Central memory CD4-positive, alpha-beta T cell (primary cell): ENCODE measurements around the gene EPRS1.
"Not testable (repeated sequence)": the region's sequence is repeated elsewhere in the genome, so short reads cannot be mapped to it uniquely, and the experiment has no call there.

ENCODE experiments used
- DNase-seq: peaks from one replicate; pipeline ENCODE4 v3.0.0; 2022
- total RNA-seq, 3 experiments: gene quantifications; one replicate each; lab custom pipeline; 2026; lab: John Stamatoyannopoulos, UW

Gene EPRS1
- 104 to 612 (median 321) reads per million in 3 experiments for total RNA-seq

DNA sequence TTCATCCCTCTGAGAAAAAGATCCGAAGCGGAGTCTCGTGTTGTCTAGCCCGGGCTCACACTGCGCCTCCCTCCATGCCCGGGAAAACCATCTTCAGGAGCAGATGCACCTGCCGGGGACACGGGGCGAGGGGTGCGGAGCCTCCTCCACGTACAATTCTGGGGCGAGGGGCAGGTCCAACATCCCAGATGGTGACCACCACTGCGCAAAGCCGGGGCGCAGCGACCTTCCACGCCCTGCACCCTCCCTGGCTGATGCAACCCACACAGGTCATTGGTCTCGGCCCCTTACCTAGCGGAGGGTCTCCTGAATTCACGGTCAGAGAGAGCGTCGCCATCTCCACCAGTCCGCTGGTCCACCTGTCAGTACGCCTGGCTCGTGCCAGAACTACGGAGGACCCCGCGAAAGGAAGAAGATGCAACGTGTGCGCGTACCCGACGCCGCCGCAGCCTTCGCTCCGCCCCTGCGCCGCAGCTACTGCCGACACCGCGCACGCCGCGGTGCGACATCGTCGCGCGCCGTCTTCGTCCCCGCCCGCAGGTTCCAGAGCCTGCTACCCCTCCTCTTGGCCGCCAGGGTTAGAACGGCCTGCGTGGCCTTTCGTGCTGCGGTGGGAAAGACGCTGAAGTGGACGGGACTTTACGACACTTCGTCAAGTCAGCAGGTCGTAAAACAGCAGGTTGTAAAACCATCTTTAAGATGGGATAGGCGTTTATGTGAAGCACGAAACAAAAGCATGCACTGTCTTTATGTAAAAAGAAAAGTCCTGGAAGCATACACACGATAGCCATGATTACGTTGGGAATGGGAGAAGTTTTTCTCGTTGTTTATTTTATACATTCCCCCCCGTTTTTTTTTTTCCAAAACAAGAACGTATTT is at the start of gene EPRS1:
TSS of gene EPRS1 (minus strand) at position 454 of the 879 bp plus-strand sequence. CDS start at position 337, 117 bp downstream.
- DNase-seq: peak; percentile 97

DNA sequence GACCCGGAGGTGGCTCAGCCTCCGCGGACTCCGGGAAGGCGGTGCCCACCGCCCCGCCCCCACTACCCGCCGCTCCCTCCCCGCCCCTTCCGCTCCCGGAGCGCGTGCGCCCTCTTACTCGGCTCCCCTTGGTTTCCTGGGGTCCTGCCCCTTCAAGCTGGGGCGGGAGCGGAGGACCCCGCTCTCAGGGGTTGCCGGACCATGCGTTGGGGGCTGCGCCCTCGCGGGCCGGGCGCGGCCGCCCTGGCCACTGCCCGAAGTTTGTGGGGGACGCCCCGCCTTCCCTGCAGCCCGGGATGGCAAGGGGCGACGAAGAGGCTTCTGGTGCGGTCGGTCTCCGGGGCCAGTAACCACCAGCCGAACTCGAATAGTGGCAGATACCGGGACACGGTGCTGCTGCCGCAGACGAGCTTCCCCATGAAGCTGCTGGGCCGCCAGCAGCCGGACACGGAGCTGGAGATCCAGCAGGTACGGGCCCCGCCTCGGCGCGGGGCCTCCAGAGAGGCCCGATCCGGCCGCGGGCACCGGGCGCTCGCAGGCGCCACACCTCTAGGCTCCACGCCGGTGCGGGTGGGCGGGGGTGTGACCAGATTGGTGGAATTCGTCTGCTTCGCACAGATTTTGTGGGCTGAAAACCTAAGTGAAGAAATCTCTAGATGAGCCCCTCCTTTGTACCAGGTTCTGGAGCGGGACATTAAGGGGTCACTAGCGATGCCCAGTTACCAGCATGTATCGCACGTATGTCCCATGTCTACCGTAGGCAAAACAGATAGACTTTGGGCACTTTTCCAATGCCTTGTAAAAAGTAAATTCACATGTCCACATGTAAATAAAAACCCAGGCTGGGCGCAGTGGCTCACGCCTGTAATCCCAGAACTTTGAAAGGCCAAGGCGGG is 48.0 kb upstream of the EPRS1 start, which contains the start of gene IARS2:
TSS of gene IARS2 (plus strand) at position 117 of the 896 bp plus-strand sequence. CDS start at position 202, 85 bp downstream.
- peak; percentile 85 for DNase-seq

DNA sequence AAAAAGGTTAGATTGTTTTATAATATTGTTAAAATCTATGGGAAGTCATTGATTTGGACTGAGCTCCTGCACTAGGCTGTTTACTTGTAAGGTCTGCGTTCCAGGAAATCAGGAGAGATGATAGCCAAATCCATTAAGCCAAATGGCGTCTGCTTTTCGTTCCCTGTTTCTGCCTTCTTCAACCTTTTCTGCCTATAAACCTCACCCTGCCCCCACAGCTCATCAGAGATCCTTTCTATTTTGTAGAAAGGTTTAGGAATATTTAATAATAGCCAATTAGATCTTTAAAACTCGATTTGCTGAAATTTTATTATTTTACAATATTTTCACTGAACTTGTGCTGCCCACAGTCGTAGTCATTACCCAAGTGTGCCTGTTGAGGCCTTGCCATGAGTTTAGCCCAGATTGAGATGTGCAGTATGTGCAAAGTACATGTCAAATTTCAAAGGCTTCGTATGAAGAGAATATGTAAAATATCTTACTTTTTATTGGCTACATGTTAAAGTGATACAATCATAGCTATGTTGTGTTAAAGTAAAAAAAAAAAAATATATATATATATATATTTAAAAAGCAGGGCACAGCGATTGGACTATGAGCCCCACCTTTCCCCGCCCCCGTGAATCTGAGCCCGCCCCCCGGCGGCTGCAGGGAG is 47.2 kb upstream of the EPRS1 start:
- DNase-seq: no peak

DNA sequence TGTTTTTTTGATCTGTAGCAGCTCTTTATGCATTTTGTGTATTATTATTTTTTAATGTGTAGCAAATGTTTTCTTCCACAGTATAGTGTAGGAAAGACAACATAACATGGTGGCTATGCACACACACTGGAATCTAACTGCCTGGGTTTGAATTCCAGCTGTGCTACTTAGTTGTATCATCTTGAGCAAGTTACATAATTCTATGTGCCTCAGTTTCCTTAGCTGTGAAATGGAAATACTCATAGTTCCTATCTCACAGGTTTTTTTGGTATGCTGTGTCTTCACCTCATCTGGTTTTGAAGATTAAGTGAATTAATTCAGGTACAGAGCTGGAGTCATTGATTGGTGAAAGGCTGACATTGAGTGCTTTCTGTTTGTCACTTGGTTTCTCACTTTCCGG is 46.4 kb upstream of the EPRS1 start:
- no peak for DNase-seq

DNA sequence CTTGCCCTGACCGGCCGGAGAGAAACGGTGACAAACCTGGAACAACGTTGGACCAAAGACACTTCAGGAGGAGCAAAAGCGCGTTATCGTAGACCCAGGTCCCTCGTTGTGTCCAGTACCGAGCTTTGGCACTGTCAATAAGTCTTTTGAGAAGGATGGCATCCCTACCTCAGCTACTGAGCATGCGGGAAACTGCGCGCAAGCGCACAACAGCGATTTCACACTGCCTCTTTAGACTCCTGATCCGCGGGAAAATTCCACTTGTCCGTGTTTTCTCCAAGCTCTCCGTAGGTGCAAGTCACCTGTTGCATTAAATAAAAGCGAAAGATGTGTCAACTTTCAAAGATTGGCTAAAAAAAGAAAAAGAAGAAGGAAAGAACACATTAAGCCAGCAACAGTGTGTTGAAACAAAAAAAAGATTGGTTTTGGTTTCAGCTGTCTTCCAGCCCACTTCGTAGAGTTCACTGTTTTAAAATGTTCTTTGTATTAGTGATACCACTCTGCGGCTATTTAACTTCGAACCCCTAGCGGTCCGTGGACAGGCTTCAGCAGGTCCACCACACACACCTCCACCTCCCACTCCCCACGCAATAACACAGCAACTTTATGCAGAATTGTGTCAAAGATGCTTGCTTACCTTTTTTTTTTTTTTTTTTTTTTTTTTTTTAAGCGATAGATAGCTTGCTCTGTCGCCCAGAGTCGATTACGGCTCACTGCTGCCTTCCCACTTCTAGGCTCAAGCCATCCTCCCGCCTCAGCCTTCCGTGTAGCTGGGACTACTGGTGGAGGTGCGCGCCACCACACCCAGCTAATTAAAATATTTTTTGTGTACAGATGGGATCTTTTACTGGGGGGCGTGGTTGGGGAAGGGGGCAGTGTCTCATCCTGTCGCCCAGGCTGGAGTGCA is 43.6 kb upstream of the EPRS1 start, which contains the start of gene BPNT1:
TSS of gene BPNT1 (minus strand) at position 139 of the 907 bp plus-strand sequence. CDS start 9,942 bp downstream, outside the sequence.
- peak; percentile 97 for DNase-seq

DNA sequence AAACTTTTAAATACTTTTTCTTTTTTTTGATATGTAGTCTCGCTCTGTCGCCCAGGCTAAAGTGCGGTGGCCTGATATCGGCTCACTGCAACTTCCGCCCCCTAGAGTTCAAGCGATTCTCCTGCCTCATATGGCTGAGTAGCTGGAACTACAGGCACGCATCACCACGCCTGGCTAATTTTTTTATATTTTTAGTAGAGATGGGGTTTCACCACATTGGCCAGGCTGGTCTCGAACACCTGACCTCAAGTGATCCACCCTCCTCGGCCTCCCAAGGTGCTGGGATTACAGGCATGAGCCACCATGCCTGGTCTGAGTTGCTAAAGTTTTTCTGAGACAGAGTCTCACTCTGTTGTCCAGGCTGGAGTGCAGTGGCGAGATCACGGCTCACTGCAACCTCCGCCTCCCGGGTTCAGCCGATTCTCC is 40.0 kb upstream of the EPRS1 start:
- not testable (repeated sequence) for DNase-seq

DNA sequence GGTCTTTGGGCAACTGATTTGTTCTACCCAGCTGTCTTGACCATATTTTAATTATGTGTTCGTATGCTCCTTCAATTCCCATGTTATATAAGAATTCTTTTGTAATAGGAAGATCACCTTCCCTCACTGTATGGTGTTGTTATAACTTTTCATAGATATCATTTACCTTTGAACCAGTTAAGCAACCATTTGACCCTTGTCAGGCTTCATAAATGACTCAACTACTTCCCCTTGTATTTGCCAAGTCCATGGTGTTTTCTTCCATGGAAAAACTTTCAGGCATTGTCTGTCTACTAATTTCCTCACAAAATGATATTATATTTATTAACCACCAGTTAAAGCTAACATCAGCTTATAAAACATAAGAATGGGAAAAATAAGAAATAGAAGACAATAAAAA is 38.2 kb upstream of the EPRS1 start:
- DNase-seq: no peak

DNA sequence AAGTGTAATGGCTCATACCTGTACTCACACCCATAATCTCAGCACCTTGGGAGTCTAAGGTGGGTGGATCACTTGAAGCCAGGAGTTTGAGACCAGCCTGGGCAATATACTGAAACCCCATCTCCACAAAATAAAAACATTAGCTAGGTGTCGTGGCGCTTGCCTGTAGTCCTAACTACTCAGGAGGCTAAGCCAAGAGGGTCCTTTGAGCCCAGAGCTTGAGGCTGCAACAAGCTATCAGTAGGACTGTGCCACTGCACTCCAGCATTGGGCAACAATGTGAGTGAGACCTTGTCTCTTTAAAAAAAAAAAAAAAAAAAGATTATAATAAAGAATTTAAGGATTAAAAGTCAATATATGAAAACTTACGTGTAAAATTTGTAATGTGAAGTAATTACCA is 31.6 kb upstream of the EPRS1 start:
- no peak for DNase-seq

DNA sequence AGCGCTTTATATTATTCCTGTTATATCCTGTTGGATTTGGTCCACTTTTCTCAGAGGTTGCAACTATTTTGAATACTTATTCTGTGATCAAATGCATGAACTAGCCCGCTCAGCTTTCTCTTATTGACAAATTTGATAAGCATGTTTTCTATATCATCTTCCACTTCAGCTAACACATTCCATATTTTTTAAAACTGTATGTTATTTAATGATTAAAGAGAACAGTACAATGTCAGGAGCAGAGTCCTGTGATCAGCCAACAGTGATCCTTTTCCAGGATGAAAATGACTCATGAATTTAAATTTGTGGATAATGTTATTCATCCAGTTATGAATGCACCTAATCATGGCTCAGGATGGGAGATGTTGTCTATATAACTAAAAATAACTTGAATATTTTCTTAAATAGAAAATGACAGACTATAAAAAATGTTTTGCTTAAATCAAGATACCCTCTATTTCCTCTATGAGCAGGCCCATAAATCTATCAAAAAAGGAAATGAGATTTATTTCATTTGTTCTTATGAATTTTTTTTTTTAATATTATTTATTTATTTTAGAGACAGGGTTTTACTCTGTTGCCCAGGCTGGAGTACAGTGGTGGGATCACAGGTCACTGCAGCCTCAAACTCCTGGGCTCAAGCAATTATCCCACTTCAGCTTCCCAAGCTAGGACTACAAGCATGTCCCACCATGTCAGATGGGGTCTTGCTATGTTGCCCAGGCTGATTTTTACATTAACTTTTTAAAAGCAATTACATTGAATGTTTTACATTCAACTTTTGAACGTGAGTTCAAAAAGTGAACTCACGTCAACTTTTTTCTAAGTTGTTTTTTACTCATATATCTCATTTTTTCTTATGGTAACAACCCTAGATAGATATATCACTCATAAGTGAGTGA is 30.8 kb upstream of the EPRS1 start:
- DNase-seq: no peak

DNA sequence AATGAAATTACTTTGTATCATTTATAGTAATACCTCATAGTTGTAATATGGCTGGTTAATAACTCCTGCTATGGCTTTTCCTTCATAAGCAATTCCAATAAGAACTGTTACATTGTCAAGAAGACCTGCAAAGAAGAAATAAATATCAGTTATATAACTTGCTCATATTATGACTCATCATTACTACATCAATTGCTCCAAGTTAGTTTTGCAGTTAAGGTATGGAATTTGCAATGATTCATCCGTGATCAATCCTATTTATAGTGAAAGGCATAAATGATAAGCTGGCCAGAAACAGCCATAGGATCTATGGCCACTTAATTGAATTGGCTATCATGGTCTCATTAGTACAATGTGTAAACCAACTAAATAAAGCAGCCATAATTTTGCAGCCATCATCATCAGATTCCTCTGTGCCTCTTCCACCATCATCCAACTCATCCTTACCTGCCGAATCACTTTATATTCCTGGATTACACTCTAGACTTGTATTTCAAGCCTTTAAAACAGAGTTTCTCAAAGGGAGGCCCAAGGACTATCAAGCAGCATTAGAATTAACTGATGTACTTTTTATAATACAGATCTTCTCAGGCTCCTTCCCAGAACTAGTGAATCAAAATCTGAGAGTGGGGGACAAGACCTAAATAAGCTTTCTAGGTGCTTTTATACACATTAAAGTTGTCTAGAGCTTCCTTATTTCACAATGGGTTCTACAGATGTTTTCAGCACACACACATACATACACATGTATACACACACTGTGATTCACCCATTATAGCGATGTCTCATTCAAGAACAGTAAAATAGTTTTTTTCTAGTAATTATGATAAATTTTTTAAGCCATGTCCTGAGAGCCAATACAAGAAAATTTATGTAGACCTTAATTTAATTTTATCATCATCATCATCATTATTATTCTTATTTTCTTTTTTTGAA is 21.2 kb upstream of the EPRS1 start:
- DNase-seq: no peak

DNA sequence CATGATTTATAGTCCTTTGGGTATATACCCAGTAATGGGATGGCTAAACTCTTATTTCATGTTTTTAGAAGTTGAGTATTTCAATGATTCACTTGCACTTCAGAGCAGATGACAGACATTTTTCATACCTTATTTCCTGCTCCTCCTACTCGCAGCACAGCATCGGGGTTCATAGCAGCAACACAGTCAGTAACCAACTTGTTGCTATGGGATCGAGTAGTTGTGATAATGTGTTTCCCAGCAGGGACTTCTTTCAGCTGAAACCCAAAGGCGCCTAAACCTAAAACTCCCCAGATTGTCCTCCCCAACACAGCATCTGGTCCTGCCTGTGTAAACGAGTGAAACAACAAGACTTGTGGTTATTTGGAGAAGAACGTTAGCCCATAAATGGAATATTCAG is 16.3 kb upstream of the EPRS1 start:
- DNase-seq: no peak

DNA sequence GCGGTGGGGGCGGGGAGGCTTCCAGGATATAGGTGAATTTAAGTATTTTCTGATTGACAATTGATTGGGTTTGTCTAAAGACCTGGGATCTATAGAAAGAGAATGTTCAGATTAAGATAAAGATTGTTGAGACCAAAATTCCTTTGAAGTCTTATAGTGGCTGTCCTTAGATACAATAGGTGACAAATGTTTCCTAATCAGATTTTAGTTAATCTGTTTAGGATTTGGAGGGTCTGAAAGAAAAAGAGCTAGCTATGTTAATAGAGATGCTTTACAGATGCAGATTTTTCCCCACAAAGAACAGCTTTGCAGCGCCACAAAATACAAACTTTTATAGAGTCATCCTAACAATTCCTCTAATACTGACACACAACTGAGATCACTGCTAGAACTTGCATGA is 14.6 kb upstream of the EPRS1 start:
- no peak for DNase-seq

DNA sequence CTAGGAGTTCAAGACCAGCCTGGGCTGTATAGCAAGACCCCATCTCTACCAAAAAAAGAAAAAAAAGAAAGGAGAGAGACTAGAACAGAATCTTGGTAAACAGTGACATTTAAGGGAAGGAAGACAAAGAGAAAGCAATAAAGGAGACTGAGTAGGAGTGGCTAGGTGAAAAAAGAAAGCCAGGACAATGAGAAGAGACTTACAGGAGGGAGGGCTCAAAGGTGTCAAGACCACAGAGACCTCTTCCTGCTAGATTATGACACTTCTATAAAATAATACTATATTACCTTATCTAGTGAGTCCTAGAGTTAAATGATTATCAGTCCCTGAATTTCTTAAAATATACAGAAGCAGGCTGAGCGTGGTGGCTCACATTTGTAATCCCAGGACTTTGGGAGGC is 10.1 kb upstream of the EPRS1 start:
- DNase-seq: no peak

DNA sequence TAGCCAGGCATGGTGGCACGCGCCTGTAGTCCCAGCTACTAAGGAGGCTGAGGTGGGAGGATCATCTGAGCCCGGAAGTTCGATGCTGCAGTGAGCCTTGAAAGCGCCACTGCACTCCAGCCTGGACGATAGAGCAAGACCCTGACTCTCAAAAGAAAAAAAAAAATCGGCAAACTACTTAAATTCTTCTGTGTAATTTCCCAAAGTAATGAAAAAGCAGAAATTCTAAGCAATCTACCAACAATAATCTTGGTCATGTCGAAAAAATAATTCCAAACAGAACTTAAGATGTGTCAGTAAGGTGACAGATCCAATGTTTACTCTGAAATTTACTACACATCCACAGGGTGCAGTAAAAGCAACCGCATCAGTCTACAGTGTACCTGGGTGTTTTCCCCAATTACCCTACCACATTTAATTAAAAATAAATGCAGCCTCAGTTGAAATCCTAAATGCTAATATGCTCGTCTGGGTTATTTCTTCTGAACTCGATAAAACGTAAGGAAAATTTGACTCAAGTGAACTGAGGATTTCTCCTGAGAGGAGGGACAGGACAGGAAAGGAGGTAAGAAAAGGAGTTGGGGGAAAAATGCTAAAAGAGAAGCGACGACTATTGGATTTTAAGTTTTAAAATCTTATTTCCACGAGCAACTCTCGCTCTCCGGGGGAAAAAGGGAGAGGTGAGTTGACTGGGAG is 801 bp downstream of the EPRS1 start:
- DNase-seq: peak; percentile 23

DNA sequence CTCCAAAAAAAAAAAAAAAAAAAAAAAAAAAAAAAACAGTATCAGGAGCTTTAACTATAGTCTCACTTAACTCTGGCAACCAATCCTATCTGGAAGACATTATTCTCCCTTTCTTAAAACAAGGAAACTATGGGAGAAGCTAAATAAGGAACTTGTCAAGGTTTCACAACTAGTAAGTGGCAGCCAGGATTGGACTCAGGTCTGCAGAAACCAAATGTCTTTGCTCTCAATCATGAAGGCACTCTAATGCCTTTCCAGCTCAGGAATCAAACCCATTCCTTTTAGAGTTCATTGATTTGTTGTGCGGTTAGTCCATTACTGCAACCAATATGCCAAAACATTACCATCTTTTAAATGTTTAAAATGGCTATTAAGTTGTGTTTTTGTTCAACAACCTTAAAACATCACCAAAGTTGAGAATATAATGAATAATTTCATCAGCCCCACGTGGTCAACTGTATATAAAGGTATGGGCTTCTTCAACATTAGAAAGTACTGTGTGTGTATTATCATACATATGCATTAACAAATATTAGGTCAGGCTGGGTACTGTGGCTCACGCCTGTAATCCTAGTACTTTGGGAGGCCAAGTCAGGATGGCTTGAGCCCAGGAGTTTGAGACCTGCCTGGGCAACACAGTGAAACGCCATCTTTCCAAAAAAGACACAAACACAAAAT is 1.5 kb downstream of the EPRS1 start:
- no peak for DNase-seq

DNA sequence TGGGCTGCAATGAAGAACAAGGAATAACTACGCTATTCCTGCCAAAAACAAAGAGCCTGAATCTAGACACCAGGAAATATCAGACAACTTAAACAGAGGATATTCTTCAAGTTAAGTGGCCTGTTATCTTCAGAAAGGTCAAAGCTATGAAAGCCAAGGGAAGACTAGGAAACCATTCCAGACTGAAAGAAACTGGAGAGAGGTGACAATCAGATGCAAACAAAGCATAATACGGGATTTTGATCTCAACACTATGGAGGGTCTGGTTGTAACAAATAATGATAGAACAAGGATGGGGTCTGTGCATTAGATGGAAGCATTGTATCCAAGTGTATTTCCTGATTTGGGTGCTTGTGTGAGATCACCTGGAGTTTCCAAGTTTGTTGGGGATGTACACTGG is 2.7 kb downstream of the EPRS1 start:
- DNase-seq: no peak

DNA sequence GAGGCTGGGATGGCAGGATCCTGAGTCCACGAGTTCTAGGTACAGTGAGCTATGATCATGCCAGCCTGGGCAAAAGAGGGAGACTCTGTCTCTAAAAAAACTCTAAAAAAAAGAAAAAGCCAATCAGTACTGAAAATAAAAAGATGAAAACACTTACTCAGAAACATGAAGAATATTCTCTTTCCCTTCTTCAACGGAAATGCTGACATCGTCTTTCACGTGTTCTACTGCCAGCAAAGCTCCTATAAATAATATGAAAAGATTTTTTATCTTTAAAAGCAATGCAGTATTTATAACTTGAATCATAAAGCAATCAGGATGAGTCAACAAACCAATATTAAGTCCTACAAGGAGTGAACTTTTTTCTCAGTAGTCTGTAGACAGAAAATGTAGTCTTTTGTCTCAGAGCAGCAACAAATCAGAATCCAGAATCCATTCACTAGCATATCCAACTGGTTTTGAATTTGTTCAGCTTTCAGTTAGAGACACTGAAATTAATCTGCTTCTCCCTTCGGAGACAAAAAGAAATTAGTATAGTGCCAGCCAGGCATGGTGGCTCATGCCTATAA is 6.2 kb downstream of the EPRS1 start:
- DNase-seq: no peak

DNA sequence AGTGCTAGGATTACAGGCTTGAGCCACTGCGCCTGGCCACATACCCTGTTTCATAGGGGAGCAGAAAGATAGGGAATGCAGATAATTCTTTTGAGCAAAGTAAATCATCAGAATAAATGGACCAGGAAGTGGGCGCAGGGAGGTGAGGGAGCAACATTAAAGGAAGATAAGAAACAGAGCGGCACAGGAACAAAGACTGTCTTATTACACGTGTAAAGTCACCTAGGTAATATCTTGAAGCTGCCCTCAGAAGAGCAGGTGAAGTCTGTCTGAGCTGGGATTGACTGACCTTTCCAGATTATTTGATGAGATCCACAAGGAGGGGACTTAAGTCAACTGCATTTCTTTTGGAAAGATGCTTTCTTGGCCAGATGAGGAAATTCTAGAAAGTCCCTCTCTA is 7.7 kb downstream of the EPRS1 start:
- no peak for DNase-seq
